Neural cell (in vitro differentiated cells): ENCODE data around the gene LBH. TPM values are rescaled to one million over a fixed set of nuclear protein-coding genes. Genes with fewer than 3 reads are reported as not detected.

Source experiments
- H2AFZ ChIP-seq: fragments of 200-600, 300-800 bp; sonication (generic), shearing (Covaris generic); 2 replicates; pipeline ENCODE4 v1.6.0; 2014; ENCODE audit warnings: low read depth, mild to moderate bottlenecking, antibody characterized with exemption, low read length, moderate library complexity
- H3F3A ChIP-seq: fragments of 200-600 bp; shearing (Covaris generic); 2 replicates; pipeline ENCODE4 v1.6.1; 2016; ENCODE audit warnings: mild to moderate bottlenecking, moderate library complexity, mixed read lengths, antibody characterized with exemption, low read length; ENCODE audit not compliant: insufficient read depth, poor library complexity, severe bottlenecking
- H3K27ac ChIP-seq: fragments of 200-600, 300-800 bp; sonication (generic), shearing (Covaris generic); 2 replicates; pipeline ENCODE4 v1.5.1; 2014; ENCODE audit warnings: mild to moderate bottlenecking, low read length, moderate library complexity
- H3K27me3 ChIP-seq: fragments of 300-800, 200-600 bp; sonication (generic), shearing (Covaris generic); 2 replicates; pipeline ENCODE4 v1.6.0; 2014; ENCODE audit warnings: mild to moderate bottlenecking, low read depth, low read length, moderate library complexity; ENCODE audit not compliant: insufficient read depth
- H3K36me3 ChIP-seq: fragments of 300-800, 200-600 bp; sonication (generic), shearing (Covaris generic); 2 replicates; pipeline ENCODE4 v1.5.1; 2014; ENCODE audit warnings: mild to moderate bottlenecking, antibody characterized with exemption, low read length, moderate library complexity; ENCODE audit not compliant: insufficient read depth
- H3K4me2 ChIP-seq: fragments of 300-800, 200-600 bp; sonication (generic), shearing (Covaris generic); 2 replicates; pipeline ENCODE4 v1.6.0; 2014; ENCODE audit warnings: mild to moderate bottlenecking, low read length
- H3K4me3 ChIP-seq: fragments of 300-800, 200-600 bp; sonication (generic), shearing (Covaris generic); 2 replicates; pipeline ENCODE4 v1.5.1; 2014; ENCODE audit warnings: mild to moderate bottlenecking, low read length, moderate library complexity
- H3K79me2 ChIP-seq: fragments of 200-600 bp; shearing (Covaris generic); replicated peaks from 2 replicates; pipeline ENCODE4 v1.6.0; 2014; ENCODE audit warnings: mild to moderate bottlenecking, low read length, moderate library complexity; ENCODE audit not compliant: insufficient read depth
- H3K9ac ChIP-seq: fragments of 300-800, 200-600 bp; sonication (generic), shearing (Covaris generic); 2 replicates; pipeline ENCODE4 v1.6.1; 2016; ENCODE audit warnings: mild to moderate bottlenecking, low read length, mixed read lengths
- H3K9me2 ChIP-seq: fragments of 200-600 bp; shearing (Covaris generic); 2 replicates; pipeline ENCODE4 v1.6.1; 2016; ENCODE audit warnings: mild to moderate bottlenecking, low read length, mixed read lengths; ENCODE audit not compliant: insufficient read depth
- H3K9me3 ChIP-seq: fragments of 200-600, 300-800 bp; sonication (generic), shearing (Covaris generic); 2 replicates; pipeline ENCODE4 v1.6.1; 2016; ENCODE audit warnings: mild to moderate bottlenecking, mixed run types, low read length, moderate library complexity, mixed read lengths
- H4K20me1 ChIP-seq: fragments of 200-600 bp; shearing (Covaris generic); 2 replicates; pipeline ENCODE4 v1.6.1; 2016; ENCODE audit warnings: mild to moderate bottlenecking, mixed run types; ENCODE audit not compliant: insufficient read depth
- EP300 ChIP-seq: fragments of 450-650 bp; conservative IDR thresholded peaks from 2 replicates; pipeline ENCODE4 v1.6.1; 2014; ENCODE audit warnings: antibody characterized with exemption, mild to moderate bottlenecking, moderate library complexity; ENCODE audit not compliant: poor library complexity, severe bottlenecking
- EZH2 ChIP-seq: fragments of 200-600, 300-800 bp; shearing (Covaris generic), sonication (generic); IDR thresholded peaks from 2 replicates; pipeline ENCODE4 v1.6.1; 2014; ENCODE audit warnings: antibody characterized with exemption, low read length, borderline replicate concordance, mild to moderate bottlenecking; ENCODE audit not compliant: insufficient read depth, poor library complexity, severe bottlenecking
- MXI1 ChIP-seq: fragments of 450-650 bp; conservative IDR thresholded peaks from 2 replicates; pipeline ENCODE4 v1.6.1; 2014; ENCODE audit warnings: antibody characterized with exemption, mild to moderate bottlenecking; ENCODE audit not compliant: poor library complexity, severe bottlenecking
- POLR2AphosphoS5 ChIP-seq: IDR thresholded peaks from 2 replicates; pipeline ENCODE4 v1.6.1; 2012
- RAD21 ChIP-seq: fragments of 450-650 bp; conservative IDR thresholded peaks from 2 replicates; pipeline ENCODE4 v1.6.1; 2014; ENCODE audit warnings: antibody characterized with exemption, mild to moderate bottlenecking, moderate library complexity
- REST ChIP-seq: IDR thresholded peaks from 2 replicates; pipeline ENCODE4 v1.6.1; 2012; ENCODE audit warnings: borderline replicate concordance
- SMC3 ChIP-seq: fragments of 450-650 bp; conservative IDR thresholded peaks from 2 replicates; pipeline ENCODE4 v1.6.1; 2014; ENCODE audit warnings: antibody characterized with exemption, mild to moderate bottlenecking, moderate library complexity; ENCODE audit not compliant: poor library complexity
- TAF1 ChIP-seq: IDR thresholded peaks from 2 replicates; pipeline ENCODE4 v1.6.1; 2012; ENCODE audit warnings: low read depth
- polyA plus RNA-seq: library from polyadenylated mRNA; depleted of rRNA; stranded (reverse); fragments of >200 nt; gene quantifications from 2 replicates; pipeline ENCODE4 v1.2.3, GENCODE V29; 2014
- TF ChIP-seq, protein P1 (sequence below): fragments of 450-650 bp; IDR thresholded peaks from 2 replicates; pipeline ENCODE4 v1.5.1; 2014; ENCODE audit warnings: antibody characterized with exemption, mild to moderate bottlenecking, moderate library complexity; ENCODE audit not compliant: poor library complexity, severe bottlenecking

LBH gene
- polyA plus RNA-seq, 1 donor from 2014 or later, result 345 TPM

DNA sequence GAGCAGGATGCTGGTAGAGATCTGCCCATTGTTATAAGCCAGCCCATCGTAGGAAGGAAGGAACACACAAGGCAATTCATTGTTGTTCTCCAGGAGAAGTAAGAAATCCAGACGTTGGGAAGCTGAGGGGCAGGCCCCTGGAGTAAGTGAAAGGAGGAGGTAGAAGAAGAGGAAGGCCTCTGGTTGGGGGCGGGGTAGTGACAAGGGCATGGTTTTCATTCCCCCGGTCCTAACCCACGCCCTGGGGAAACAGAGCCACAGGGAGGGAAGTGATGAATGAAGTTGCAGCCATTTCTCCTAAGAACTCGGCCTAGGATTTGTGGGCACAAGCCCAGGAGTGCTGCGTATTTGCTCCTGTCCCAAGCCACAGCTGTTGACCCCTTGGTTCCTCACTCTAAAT, 18.0 kb downstream of the LBH start:
- Histone ChIP-seq H3K27me3 (no peaks in the 10 kb centered on the region), H3K9ac (no peak overlapping the region), H3K27ac (no peak overlapping the region), H3K36me3 (peaks cover 8% of the 10 kb centered on the region), H4K20me1 (peaks cover 14% of the 10 kb centered on the region), H3K4me2 (no peak overlapping the region), H3K9me3 (no peaks in the 10 kb centered on the region), H3K79me2 (peaks cover 66% of the 10 kb centered on the region), H3K4me3 (no peak overlapping the region), H2AFZ (no peak overlapping the region), H3F3A (no peaks in the 10 kb centered on the region), H3K9me2 (no peaks in the 10 kb centered on the region)
- TF ChIP-seq TAF1 (no peak), MXI1 (no peak), EP300 (no peak), REST (no peak), POLR2AphosphoS5 (no peak), SMC3 (no peak), EZH2 (no peak), RAD21 (no peak)
- TF ChIP-seq, protein P1, sequence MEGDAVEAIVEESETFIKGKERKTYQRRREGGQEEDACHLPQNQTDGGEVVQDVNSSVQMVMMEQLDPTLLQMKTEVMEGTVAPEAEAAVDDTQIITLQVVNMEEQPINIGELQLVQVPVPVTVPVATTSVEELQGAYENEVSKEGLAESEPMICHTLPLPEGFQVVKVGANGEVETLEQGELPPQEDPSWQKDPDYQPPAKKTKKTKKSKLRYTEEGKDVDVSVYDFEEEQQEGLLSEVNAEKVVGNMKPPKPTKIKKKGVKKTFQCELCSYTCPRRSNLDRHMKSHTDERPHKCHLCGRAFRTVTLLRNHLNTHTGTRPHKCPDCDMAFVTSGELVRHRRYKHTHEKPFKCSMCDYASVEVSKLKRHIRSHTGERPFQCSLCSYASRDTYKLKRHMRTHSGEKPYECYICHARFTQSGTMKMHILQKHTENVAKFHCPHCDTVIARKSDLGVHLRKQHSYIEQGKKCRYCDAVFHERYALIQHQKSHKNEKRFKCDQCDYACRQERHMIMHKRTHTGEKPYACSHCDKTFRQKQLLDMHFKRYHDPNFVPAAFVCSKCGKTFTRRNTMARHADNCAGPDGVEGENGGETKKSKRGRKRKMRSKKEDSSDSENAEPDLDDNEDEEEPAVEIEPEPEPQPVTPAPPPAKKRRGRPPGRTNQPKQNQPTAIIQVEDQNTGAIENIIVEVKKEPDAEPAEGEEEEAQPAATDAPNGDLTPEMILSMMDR, result no peak

- Histone ChIP-seq H3F3A (no peaks in the 10 kb centered on the region), H3K9me2 (no peaks in the 10 kb centered on the region), H2AFZ (no peak overlapping the region), H3K9ac (no peak overlapping the region), H3K4me2 (no peak overlapping the region), H3K4me3 (no peak overlapping the region), H3K79me2 (peaks cover 71% of the 10 kb centered on the region), H3K36me3 (peaks cover 8% of the 10 kb centered on the region), H3K9me3 (no peaks in the 10 kb centered on the region), H3K27ac (no peak overlapping the region), H3K27me3 (no peaks in the 10 kb centered on the region), H4K20me1 (peaks cover 18% of the 10 kb centered on the region)
- TF ChIP-seq REST (no peak), MXI1 (no peak), EP300 (no peak)
Observed at GRCh38 chr2:30250421-30250820, 19.1 kb downstream of the LBH start.
